ENCODE results near the gene BAZ2A.

BAZ2A gene

GRCh38 chr12:56634837-56635791, 5.0 kb upstream of the BAZ2A start:
- DNase-seq = peak; percentile 47

GRCh38 chr12:56634242-56634836, 4.2 kb upstream of the BAZ2A start:
- DNase-seq = no peak

- no peak for DNase-seq
Observed at GRCh38 chr12:56633468-56634241, 3.5 kb upstream of the BAZ2A start.

- DNase-seq = no peak
Observed at GRCh38 chr12:56632701-56633467, 2.8 kb upstream of the BAZ2A start.

GRCh38 chr12:56631790-56632700, 1.9 kb upstream of the BAZ2A start:
- DNase-seq = peak; percentile 43

GRCh38 chr12:56629459-56630179, 507 bp downstream of the BAZ2A start:
- no peak for DNase-seq

- no peak for DNase-seq
Observed at GRCh38 chr12:56628671-56629458, 1.3 kb downstream of the BAZ2A start.

- no peak for DNase-seq
Observed at GRCh38 chr12:56626701-56627100, 3.4 kb downstream of the BAZ2A start.

GRCh38 chr12:56622535-56622934, 7.6 kb downstream of the BAZ2A start:
- no peak for DNase-seq

GRCh38 chr12:56616925-56617324, 13.2 kb downstream of the BAZ2A start:
- DNase-seq = no peak

GRCh38 chr12:56616244-56616643, 13.9 kb downstream of the BAZ2A start:
- DNase-seq = no peak

GRCh38 chr12:56614627-56615026, 15.5 kb downstream of the BAZ2A start:
- DNase-seq = no peak

- DNase-seq = no peak
Observed at GRCh38 chr12:56604355-56604754, 25.8 kb downstream of the BAZ2A start.

GRCh38 chr12:56602239-56602638, 27.9 kb downstream of the BAZ2A start:
- no peak for DNase-seq

- DNase-seq = no peak
Observed at GRCh38 chr12:56601503-56601902, 28.6 kb downstream of the BAZ2A start.

GRCh38 chr12:56600753-56601152, 29.4 kb downstream of the BAZ2A start:
- DNase-seq = no peak

GRCh38 chr12:56599797-56600196, 30.3 kb downstream of the BAZ2A start:
- DNase-seq = no peak

GRCh38 chr12:56599041-56599440, 31.1 kb downstream of the BAZ2A start:
- DNase-seq = no peak

GRCh38 chr12:56596815-56597214, 33.3 kb downstream of the BAZ2A start:
- DNase-seq = no peak

Data from GDM1 (cell line).